ENCODE results near the gene OR5H2. TPM values are rescaled to one million over a fixed set of nuclear protein-coding genes. Genes with fewer than 3 reads are reported as not detected.
A peak's percentile ranks its signal among the peaks of the same experiment; 100 is the strongest.

Gene OR5H2
- total and polyA plus RNA-seq, 10 of the 15 experiments (the other 5 are each of a cell fraction or from before 2014, with no cell fraction given), result 1.7 TPM; not detected in 9

- TF ChIP-seq E4F1 (IDR thresholded peaks at IDR 0.05; ENCODE audit: borderline replicate concordance, partially characterized antibody), result no peak
- TF ChIP-seq E2F4 (IDR thresholded peaks at IDR 0.05; ENCODE audit: low read depth, low read length), result no peak
- no peak for TF ChIP-seq FOXM1 (IDR thresholded peaks at IDR 0.05; ENCODE audit: low read depth, low read length)
- TF ChIP-seq FOS (IDR thresholded peaks at IDR 0.05; ENCODE audit: borderline replicate concordance, extremely low read depth, insufficient read length), result no peak
- no peak for TF ChIP-seq STAT3 (IDR thresholded peaks at IDR 0.05; ENCODE audit: low read depth, low read length)
- TF ChIP-seq NFYB (IDR thresholded peaks at IDR 0.05; ENCODE audit: insufficient read depth, low read depth, low read length), result no peak
- TF ChIP-seq CREB1 (IDR thresholded peaks at IDR 0.05; ENCODE audit: low read depth), result no peak
- no peak for TF ChIP-seq SREBF1 (IDR thresholded peaks at IDR 0.05; ENCODE audit: low read length)
- TF ChIP-seq BMI1 (IDR thresholded peaks at IDR 0.05; ENCODE audit: borderline replicate concordance), result no peak; the same call in 1 of the 2 replicates
- TF ChIP-seq SMAD5 (IDR thresholded peaks at IDR 0.05; ENCODE audit: low read depth), result no peak
- TF ChIP-seq CEBPZ (IDR thresholded peaks at IDR 0.05; ENCODE audit: low read depth, low read length), result no peak
- TF ChIP-seq TARDBP (IDR thresholded peaks at IDR 0.05; ENCODE audit: borderline replicate concordance), result no peak
- TF ChIP-seq KAT2A (conservative IDR thresholded peaks at IDR 0.05; ENCODE audit: control insufficient read depth, low read depth, low read length), result no peak
- no peak for TF ChIP-seq EP300 (IDR thresholded peaks at IDR 0.05; ENCODE audit: borderline replicate concordance in 1 of 2, control insufficient read depth in 1 of 2, low read depth in 2 of 2, low read length in 2 of 2)
- no peak for TF ChIP-seq ZSCAN29 (IDR thresholded peaks at IDR 0.05)
- no peak for TF ChIP-seq IRF5 (IDR thresholded peaks at IDR 0.05; ENCODE audit: borderline replicate concordance)
- TF ChIP-seq CEBPB (IDR thresholded peaks at IDR 0.05; ENCODE audit: borderline replicate concordance in 1 of 2, low read depth in 2 of 2, low read length in 2 of 2), result no peak
- no peak for TF ChIP-seq CBFB (IDR thresholded peaks at IDR 0.05; ENCODE audit: low read depth)
- TF ChIP-seq POLR2AphosphoS5 (IDR thresholded peaks at IDR 0.05; ENCODE audit: low read length), result peak; percentile 80
- no peak for TF ChIP-seq NFYA (IDR thresholded peaks at IDR 0.05; ENCODE audit: borderline replicate concordance, low read depth, low read length)
- no peak for TF ChIP-seq TCF3 (IDR thresholded peaks at IDR 0.05; ENCODE audit: borderline replicate concordance, insufficient read depth, low read depth, low read length)
- no peak for TF ChIP-seq EED (IDR thresholded peaks at IDR 0.05; ENCODE audit: low read depth)
- TF ChIP-seq EGR1 (IDR thresholded peaks at IDR 0.05; ENCODE audit: borderline replicate concordance in 1 of 2, low read depth in 2 of 2, low read length in 2 of 2), result no peak
- TF ChIP-seq NFIC (IDR thresholded peaks at IDR 0.05; ENCODE audit: low read depth, low read length), result no peak
These were observed 48.8 kb upstream of the OR5H2 start (continued) for GRCh38 chr3:98233468-98233867.

All from GM12878 (cell line).